Astrocyte of the spinal cord (primary cell): ENCODE results near the gene SH2D3C.

Source experiments
- DNase-seq: peaks from one replicate; pipeline ENCODE4 v3.0.0; 2011; ENCODE audit warnings: low read depth, low spot score
- H3K4me3 ChIP-seq: 2 replicates; pipeline ENCODE4 v1.5.1; 2011; ENCODE audit warnings: low read depth, mild to moderate bottlenecking, low read length, moderate library complexity
- in situ Hi-C: cut with HindIII; loops from 2 replicates; pipeline ENCODE4 v1.10.0; 2017; ENCODE audit warnings: low sequenced_read_pairs
- TF ChIP-seq, protein P1 (sequence below): IDR thresholded peaks from 2 replicates; pipeline ENCODE4 v1.5.1; 2012; ENCODE audit warnings: low read depth, mild to moderate bottlenecking, low read length, inconsistent platforms

SH2D3C gene

DNA sequence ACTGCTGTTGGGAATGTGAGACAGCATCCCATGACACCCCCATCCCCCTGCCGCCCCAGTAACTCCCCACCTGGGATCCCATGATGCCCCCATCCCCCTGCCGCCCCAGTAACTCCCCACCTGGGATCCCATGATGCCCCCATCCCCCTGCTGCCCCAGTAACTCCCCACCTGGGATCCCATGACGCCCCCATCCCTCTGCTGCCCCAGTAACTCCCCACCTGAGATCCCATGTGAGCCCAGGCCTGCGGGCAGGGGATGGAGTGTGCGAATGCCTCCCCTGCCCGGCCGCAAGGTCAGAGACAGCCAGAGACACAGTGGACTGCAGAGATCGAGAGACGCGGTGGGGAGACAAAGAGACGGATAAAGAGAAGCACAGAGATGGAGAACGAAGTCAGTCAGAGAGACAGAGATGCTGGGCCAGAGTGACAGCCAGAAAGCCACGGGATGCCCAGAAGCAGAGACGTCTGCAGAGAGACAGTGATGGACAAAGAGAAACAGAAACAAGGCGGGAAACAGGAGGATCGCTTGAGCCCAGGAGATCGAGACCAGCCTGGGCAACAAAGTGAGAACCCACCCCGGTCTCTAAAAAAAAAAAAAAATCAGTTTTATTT, 992 bp downstream of the SH2D3C start:
- H3K4me3 ChIP-seq = no peak overlapping the region
- in situ Hi-C loops = no loop called here
- TF ChIP-seq, protein P1, sequence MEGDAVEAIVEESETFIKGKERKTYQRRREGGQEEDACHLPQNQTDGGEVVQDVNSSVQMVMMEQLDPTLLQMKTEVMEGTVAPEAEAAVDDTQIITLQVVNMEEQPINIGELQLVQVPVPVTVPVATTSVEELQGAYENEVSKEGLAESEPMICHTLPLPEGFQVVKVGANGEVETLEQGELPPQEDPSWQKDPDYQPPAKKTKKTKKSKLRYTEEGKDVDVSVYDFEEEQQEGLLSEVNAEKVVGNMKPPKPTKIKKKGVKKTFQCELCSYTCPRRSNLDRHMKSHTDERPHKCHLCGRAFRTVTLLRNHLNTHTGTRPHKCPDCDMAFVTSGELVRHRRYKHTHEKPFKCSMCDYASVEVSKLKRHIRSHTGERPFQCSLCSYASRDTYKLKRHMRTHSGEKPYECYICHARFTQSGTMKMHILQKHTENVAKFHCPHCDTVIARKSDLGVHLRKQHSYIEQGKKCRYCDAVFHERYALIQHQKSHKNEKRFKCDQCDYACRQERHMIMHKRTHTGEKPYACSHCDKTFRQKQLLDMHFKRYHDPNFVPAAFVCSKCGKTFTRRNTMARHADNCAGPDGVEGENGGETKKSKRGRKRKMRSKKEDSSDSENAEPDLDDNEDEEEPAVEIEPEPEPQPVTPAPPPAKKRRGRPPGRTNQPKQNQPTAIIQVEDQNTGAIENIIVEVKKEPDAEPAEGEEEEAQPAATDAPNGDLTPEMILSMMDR = no peak

DNA sequence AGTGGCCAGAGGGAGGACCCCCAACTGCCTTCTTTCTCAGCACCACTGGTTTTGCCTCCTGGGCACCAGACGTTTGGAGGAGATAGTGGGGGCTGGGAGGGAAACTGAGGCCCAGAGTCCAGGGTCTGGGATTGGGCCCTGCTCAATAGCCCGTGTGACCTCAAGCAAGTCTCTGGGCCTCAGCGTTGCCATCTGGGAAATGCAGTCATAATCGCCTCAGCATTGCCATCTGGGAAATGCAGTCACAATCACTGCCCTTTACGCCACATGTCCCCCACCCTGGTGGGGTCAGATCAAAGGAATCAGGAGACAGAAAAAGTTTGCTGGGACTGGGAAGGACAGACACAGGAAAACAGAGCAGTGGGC, 1.6 kb downstream of the SH2D3C start:
- DNase-seq = no peak
- no peak overlapping the region for H3K4me3 ChIP-seq
- in situ Hi-C loops = no loop called here
- TF ChIP-seq, protein P1 = no peak

More for the DNA sequence above, 992 bp downstream of the SH2D3C start:
- DNase-seq = no peak

DNA sequence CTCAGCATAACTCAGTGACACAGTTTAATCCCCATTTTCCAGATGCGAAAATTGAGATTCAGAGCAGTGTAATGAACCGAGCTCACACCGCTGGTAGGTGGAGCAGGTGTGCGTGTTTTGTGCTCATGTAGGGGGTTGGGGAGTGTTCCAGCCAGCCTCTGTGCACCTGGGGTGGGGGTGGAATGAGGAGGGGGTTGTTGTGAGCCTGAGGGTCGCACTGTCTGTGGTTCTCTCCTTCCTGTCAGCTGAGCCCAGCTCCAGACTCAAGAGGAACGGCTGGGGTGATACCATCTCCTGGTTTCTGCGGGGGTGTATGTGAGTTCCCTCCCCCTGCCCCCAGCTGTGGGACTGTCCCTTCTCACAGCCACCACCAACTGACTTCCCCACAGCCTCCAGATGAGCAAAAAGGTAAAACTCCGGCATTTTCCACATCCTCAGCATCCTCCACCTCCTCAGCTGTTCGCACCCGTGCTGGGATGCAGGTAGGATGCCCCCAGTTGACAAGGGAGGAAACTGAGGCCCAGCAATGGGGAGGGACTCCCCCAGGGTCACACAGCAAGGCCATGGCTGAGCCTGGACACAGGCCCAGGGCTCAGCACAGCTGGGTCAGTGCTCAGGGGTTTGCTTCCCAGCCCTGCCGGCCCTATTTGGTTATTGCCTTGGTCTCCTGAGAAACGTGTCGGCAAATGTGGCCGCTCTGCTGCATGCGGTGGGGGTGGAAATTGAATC, 2.1 kb downstream of the SH2D3C start:
- in situ Hi-C loops = no loop called here
- no peak for DNase-seq
- TF ChIP-seq, protein P1 = no peak
- H3K4me3 ChIP-seq = no peak overlapping the region

DNA sequence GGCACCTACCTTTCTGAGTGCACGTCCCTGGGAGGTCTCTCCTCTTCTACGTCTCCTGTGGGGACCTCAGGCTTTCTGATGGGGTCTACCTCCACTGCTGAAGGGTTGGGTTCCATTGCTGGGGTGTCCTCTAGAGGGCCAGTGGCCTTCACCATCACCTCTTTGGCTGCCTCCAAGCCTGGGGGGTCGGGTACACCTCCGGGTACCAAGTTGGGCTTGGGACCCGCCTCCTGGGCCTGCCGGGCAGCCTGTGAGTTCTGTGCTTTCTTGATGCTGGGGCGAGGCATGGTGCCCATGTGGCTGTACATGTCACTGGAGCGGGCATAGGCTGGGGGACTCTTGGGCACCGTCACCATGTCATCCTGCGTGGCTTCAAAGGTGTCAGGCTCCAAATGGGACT, 4.5 kb downstream of the SH2D3C start:
- H3K4me3 ChIP-seq = no peak overlapping the region
- in situ Hi-C loops = no loop called here
- TF ChIP-seq, protein P1 = no peak
- DNase-seq = no peak

DNA sequence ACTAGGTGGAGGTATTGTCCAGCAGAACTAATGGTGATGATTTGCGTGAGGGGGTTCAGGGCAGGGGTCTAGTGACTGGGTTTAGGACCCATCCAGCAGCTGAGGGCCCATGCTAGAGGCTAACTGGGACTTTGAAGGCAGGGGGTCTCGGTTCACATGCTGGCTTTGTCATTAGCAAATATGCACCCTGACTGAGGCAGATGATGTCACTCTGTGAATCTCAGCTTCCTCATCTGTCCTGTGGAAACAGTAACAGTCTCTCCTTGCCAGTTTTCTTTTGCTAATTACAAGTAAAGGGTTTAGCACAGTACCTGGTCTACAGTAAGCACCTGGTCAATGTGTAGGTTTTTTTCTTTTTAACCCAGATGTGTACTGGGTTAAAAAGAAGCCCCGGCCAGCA, 5.2 kb downstream of the SH2D3C start:
- H3K4me3 ChIP-seq = no peak overlapping the region
- no peak for DNase-seq
- TF ChIP-seq, protein P1 = no peak
- in situ Hi-C loops = no loop called here

DNA sequence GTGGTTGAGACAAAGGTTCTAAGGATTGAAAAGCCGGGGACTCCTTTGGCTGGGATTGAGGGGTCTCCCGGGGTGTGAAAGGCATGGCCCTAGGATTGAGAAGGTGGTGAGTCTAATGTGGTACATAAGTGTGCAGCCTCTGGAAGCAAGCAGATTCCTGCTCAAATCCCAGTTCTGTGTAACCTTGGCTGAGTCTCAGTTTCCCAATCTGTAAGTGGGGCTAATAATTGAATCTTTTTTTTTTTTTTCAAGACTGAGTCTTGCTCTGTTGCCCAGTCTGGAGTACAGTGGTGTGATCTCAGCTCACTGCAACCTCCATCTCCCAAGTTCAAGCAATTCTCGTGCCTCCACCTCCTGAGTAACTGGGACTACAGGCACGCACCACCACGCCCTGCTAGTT, 5.9 kb downstream of the SH2D3C start:
- in situ Hi-C loops = no loop called here
- H3K4me3 ChIP-seq = no peak overlapping the region
- DNase-seq = no peak
- TF ChIP-seq, protein P1 = no peak
